ENCODE results near the gene SCN2A.

DNA sequence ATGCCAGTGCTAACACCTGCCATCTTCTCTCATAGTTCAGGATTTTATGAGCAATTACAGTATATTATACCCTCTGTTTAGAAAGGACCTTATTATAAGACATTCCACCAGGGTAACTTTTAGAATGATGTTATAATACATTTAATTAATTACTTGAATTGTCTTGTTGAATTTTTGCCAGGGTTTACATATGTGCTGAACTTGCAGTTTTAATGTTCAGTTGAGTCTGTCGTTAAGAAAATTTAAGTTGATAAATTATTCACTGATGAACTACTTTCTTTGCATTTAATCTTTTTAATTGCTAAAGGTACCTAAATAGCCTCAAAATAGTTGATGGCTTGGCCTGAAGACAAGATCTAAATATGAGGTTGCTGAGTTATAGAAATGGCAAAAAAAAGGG lies 68.1 kb downstream of the SCN2A start:
- TF ChIP-seq SUZ12 (IDR thresholded peaks at IDR 0.05) (no peak), HDGF (IDR thresholded peaks at IDR 0.05; ENCODE audit: borderline replicate concordance) (no peak), FOXM1 (IDR thresholded peaks at IDR 0.05; ENCODE audit: borderline replicate concordance) (no peak), SP1 (IDR thresholded peaks at IDR 0.05) (no peak), FOXA1 (IDR thresholded peaks at IDR 0.05) (no peak), TARDBP (IDR thresholded peaks at IDR 0.05) (no peak), CTBP1 (IDR thresholded peaks at IDR 0.05; ENCODE audit: borderline replicate concordance) (no peak), BHLHE40 (IDR thresholded peaks at IDR 0.05; ENCODE audit: borderline replicate concordance) (no peak)
